HG02642 (cell line): ENCODE results near the gene CCT4.

ENCODE experiments used
- ATAC-seq: cut with Tn5 transposase; IDR thresholded peaks from one replicate; pipeline ENCODE4 v1.9.1; 2021; ENCODE audit warnings: mild to moderate bottlenecking; ENCODE audit not compliant: unreplicated experiment, poor library complexity

CCT4 gene

DNA sequence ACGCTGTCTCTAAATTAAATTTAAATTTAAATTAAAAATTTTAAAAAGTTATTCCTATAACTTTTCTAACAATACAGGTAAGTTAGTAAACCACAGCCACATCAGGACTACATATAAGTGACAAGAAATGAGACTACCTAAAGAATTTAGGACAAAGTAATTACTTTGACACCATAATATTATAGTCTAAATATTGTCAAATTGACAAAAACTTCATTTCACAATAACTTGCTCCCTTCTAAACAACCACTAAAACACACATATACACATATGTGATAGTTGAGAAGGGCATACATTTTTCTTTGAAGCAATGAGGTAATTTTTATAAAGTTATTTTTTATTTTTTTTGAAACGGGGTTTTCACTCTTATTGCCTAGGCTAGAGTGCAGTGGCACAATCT, 66.2 kb downstream of the CCT4 start:
- ATAC-seq = no peak
